DMS153 treated with DMSO at 0.1 percent for 48 hours (cell line): ENCODE measurements around the gene GABRR1.

Source experiments
- DNase-seq: peaks from one replicate; lab custom pipeline; 2025; ENCODE audit not compliant: unreplicated experiment; lab: John Stamatoyannopoulos, UW

Gene GABRR1

DNA sequence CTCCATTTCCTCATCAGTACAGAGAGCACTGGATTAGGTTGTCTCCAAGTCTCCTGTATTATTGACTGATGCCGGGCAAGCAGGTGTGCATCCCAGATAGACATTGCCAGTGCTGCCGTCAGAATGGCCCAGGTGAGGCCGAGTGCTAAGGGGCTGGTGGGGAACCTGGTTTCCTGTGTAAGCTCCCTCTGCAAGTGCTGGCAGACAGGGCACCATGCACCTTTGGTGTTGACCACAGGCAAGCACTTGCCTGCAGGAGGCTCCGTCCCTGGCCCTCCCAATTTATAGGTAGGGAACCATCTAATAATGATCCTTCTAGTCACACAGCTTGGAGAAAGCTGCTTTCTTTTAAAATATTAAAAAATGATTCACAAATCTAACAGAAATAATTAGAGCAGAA, 747 bp downstream of the GABRR1 start:
- DNase-seq = peak; percentile 51

DNA sequence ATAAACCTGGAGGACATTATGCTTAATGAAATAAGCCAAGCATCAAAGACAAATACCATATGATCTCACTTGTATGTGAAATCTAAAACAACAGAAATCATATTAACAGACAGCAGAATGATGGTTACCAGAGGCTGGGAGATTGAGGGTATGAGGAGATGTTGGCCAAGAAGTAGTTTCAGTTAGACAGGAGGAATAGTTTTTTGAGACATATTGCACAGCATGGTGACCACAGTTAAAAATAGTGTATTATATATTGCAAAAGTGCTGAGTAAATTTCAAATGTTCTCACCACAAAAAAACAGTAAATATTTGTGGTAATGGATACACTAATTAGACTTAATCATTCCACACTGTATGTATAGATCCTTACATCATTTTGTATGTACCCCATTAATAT, 1.8 kb downstream of the GABRR1 start:
- no peak for DNase-seq

GRCh38 chr6:89214197-89214596, 3.0 kb downstream of the GABRR1 start:
- no peak for DNase-seq

GRCh38 chr6:89212472-89212871, 4.7 kb downstream of the GABRR1 start:
- no peak for DNase-seq

DNA sequence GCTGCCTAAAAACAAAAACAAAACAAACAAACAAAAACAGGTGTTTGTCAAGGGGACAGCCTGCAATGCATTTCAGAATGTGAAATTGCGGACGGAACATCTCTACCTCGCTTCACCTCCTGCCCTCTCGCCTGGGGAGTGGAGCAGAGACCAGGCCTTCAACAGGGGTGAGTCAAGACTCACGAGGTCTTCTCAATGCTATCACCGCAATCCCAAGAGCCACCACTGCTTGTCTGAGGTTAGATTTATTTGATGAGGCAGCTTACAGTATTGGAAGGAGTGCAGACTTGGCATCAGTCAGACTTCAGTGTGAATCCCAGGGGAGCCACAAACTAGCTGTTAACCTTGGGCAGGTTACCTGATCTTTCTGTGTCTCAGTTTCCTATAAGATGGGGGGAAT, 7.7 kb downstream of the GABRR1 start:
- no peak for DNase-seq

GRCh38 chr6:89208551-89208950, 8.6 kb downstream of the GABRR1 start:
- no peak for DNase-seq

- no peak for DNase-seq
Observed at GRCh38 chr6:89205819-89206218, 11.3 kb downstream of the GABRR1 start.

GRCh38 chr6:89204096-89204495, 13.1 kb downstream of the GABRR1 start:
- DNase-seq = no peak

GRCh38 chr6:89200706-89201215, 16.4 kb downstream of the GABRR1 start:
- no peak for DNase-seq

GRCh38 chr6:89199579-89199978, 17.6 kb downstream of the GABRR1 start:
- DNase-seq = no peak

- DNase-seq = no peak
Observed at GRCh38 chr6:89198235-89198634, 18.9 kb downstream of the GABRR1 start.

GRCh38 chr6:89197141-89197540, 20.0 kb downstream of the GABRR1 start:
- no peak for DNase-seq

- DNase-seq = no peak
Observed at GRCh38 chr6:89194559-89194958, 22.6 kb downstream of the GABRR1 start.

GRCh38 chr6:89190741-89191140, 26.4 kb downstream of the GABRR1 start:
- DNase-seq = no peak

DNA sequence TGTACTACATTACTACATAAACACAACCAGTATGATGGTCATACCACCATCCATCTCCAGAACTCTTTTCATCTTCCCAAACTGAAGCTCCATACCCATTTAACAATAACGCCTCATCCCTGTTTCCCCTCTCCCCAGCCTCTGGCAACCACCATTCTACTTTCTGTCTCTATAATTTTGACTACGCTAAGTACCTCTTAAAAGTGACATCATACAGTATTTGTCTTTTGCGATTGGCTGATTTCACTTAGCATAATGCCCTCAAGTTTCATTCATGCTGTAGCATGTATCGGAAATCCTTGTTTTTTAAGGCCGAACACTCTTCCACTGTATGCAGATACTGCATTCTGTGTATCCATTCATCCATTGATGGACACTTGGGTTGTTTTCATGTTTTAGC, 29.7 kb downstream of the GABRR1 start:
- no peak for DNase-seq

DNA sequence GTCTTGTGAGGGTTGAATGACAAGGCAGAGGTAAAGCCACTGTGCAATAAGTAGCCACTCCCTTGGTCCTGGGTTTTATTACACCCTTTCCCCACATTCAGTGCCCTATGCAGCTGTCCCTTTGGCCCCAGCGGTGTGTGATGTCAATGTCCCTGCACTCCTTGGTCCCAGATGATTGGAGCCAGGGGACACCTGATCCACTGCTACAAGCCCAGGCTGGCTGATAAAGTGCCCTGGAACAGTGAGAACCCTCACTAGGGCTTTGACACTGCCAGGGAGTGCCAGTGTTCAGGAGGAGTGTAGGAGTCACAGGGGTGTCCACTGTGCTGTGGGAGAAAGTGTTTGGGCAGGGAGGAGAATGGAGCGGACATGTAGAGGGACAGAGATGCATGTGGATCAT, 30.4 kb downstream of the GABRR1 start:
- DNase-seq = no peak

GRCh38 chr6:89184344-89184743, 32.8 kb downstream of the GABRR1 start:
- no peak for DNase-seq

DNA sequence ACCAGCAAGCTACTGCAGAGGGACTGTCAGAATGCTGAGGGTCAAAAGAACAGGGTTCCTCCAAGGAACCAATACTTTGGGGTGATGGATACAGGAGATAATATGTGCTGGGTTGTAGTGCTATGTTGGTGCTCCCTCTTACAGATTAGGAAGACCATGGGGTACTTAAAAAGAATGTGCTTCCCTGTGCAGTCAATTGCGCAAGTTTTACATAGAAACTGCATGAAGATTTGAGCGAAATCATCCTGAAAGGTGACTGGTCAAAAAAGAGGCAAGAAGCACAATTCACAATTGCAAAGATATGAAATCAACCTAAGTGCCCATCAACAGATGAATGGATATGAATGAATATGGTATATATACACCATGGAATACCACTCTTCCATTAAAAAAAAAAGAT, 33.9 kb downstream of the GABRR1 start:
- DNase-seq = no peak

- DNase-seq = no peak
Observed at GRCh38 chr6:89180971-89181370, 36.2 kb downstream of the GABRR1 start.

- no peak for DNase-seq
Observed at GRCh38 chr6:89180112-89180511, 37.0 kb downstream of the GABRR1 start.

DNA sequence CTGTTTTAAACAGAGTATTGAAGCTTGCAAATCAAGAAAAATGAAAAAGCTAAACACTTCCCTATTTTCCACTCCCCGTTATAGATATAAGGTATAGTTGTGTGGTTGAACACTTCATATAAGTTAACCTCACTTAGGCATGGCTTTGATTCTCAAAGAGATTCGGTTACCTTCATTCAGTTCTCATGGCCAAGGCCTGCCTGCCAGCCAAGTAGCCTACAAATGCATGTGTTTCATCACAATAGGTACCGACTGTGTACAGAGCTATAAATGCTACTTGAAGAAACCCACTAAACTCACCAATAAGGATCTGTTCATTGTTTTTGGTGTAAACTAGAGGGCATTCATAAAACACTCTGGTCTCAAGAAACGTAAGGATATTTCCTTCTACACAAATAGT, 43.5 kb downstream of the GABRR1 start:
- no peak for DNase-seq

- no peak for DNase-seq
Observed at GRCh38 chr6:89172131-89172530, 45.0 kb downstream of the GABRR1 start.

DNA sequence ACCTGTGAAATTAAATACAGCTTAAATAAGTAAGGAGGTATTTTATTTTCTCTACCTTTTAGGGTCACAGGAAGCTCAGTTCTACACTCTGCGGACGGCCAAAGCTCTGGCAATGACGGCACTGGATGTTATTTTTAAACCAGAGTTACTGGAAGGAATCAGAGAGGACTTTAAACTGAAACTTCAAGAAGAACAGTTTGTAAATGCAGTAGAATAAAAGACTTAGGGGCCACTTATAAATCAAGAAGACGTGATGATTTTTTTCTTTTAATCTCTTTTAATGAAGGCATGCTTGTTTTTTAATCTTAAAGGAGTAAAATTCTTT, 55.1 kb downstream of the GABRR1 start:
- no peak for DNase-seq
